PC-3 (cell line): ENCODE results near the gene CYRIA.

Experiments used
- EZH2phosphoT487 ChIP-seq: fragments of 300-600 bp; sonication (generic); IDR thresholded peaks from 2 replicates; pipeline ENCODE4 v1.6.1; 2018; ENCODE audit warnings: mild to moderate bottlenecking, antibody characterized with exemption, low read length, borderline replicate concordance
- TF ChIP-seq, protein P1 (sequence below): fragments of 300-600 bp; sonication (generic); conservative IDR thresholded peaks from 2 replicates; pipeline ENCODE4 v1.5.1; 2017; ENCODE audit warnings: antibody characterized with exemption, low read depth, mild to moderate bottlenecking, low read length

DNA sequence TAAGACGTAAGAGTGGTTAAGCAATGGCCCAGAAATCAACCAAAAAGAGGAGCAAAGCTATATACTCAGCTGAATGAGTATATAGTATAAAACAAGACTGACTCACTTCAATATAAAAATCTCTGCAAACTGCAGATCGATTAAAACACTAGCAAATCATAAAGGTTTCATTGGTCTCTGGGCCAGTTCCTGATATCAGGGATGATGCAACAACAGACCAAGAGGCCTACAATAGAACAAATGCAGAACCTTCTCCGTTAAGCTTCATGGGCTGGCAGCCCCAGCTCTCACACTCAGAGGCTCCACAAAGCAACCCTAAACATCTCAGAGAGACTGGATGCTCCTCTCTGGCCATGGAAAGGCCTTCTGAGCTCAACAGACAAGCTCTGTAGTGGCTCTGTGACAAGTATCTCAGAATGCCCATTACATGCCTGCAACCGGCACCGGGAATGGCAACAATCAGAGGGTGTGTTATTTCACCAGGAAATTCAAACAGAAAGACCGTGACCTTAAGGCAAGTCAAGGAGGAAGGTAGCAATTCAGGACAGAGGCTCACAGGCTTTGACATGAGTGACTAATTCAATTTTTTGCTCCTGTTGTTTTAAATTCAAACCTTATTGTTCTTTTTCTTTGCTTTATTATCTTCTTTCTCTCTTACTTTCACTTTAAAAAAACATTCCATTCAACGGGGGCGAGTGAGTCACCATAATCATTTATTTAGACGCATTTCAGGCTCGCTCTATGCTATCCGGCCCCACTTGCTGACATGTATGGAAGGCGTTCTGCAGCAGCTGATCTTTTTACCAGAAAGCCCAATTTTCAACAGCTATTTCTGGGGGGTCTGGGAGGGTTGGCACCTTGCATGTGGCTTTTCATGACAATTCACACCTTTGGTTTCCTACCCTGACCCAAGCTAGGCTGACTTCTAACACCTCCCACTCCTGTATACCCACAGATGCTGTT lies 15.1 kb downstream of the CYRIA start:
- TF ChIP-seq, protein P1, sequence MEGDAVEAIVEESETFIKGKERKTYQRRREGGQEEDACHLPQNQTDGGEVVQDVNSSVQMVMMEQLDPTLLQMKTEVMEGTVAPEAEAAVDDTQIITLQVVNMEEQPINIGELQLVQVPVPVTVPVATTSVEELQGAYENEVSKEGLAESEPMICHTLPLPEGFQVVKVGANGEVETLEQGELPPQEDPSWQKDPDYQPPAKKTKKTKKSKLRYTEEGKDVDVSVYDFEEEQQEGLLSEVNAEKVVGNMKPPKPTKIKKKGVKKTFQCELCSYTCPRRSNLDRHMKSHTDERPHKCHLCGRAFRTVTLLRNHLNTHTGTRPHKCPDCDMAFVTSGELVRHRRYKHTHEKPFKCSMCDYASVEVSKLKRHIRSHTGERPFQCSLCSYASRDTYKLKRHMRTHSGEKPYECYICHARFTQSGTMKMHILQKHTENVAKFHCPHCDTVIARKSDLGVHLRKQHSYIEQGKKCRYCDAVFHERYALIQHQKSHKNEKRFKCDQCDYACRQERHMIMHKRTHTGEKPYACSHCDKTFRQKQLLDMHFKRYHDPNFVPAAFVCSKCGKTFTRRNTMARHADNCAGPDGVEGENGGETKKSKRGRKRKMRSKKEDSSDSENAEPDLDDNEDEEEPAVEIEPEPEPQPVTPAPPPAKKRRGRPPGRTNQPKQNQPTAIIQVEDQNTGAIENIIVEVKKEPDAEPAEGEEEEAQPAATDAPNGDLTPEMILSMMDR = no peak
- no peak for TF ChIP-seq EZH2phosphoT487
